ENCODE measurements around the gene TMTC1.

GRCh38 chr12:29768372-29768771 is 15.4 kb downstream of the TMTC1 start:
- TF ChIP-seq CTCF (IDR thresholded peaks at IDR 0.05): no peak
- no peak for TF ChIP-seq POLR2A (IDR thresholded peaks at IDR 0.05)
